GM19035 (cell line): ENCODE results near the gene IL4.

Experiments used
- ATAC-seq: cut with Tn5 transposase; IDR thresholded peaks from one replicate; pipeline ENCODE4 v1.9.1; 2021; ENCODE audit not compliant: unreplicated experiment

IL4 gene

DNA sequence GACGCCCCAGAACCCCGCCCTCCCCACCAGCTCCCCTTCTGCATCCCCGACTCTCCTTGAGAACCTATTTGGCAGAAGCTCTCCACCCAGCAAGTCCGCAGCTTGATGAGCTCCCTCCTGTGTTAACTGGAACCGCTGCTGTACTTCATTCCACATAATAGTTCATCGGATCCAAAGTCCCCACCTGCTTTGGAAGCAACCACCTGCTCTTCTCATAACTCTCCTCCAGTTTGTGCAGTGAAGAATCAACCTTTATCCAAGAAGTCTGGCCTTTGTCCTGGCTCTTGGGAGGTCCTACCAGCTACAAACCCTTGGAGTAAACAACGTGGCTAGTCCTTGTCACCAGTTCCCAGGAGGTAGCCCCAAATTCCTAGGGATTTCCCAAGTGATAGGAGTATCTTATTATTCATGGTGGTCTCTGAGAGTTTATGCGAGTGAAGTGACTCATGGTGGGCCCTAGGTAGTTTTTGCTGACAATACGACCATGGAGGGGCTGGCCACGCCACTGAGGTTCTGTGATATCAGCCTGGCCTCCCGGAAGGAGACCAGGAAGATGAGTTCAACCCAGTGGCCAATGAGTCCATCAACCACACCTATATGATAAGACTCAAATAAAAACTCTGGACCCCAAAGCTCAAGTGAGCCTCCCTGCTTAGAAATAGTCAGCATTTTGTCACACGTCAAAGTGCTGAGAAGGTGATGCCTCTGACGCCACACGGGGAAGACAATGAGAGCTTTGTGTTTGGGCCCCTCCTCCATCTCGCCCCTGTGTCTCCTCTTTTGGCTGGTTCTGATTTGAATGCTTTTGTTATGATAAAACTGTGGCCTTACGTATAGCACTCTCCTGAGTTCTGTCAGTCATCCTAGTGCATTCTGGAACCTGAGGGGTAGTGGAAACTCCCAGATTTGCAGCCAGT lies 3.6 kb upstream of the IL4 start:
- ATAC-seq = no peak

DNA sequence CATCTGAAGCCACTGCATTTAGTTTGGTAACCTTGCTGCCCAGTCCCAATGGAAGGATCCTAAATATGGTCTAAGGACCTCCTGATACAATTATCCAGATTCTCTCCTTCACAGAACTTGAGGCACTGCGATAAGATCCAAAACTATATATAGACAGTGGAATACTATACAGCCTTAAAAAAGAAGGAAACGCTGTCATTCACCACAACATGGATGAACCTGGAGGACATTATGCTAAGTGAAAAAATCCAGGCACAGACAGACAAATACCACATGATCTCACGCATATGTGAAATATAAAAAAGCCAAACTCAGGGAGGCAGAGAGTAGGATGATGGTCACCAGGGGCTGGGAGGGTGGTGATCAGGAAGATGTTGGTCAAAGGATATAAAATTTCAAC lies 2.8 kb upstream of the IL4 start:
- ATAC-seq = no peak

DNA sequence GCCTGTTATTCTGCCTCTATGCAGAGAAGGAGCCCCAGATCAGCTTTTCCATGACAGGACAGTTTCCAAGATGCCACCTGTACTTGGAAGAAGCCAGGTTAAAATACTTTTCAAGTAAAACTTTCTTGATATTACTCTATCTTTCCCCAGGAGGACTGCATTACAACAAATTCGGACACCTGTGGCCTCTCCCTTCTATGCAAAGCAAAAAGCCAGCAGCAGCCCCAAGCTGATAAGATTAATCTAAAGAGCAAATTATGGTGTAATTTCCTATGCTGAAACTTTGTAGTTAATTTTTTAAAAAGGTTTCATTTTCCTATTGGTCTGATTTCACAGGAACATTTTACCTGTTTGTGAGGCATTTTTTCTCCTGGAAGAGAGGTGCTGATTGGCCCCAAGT lies 301 bp upstream of the IL4 start:
- ATAC-seq = no peak

DNA sequence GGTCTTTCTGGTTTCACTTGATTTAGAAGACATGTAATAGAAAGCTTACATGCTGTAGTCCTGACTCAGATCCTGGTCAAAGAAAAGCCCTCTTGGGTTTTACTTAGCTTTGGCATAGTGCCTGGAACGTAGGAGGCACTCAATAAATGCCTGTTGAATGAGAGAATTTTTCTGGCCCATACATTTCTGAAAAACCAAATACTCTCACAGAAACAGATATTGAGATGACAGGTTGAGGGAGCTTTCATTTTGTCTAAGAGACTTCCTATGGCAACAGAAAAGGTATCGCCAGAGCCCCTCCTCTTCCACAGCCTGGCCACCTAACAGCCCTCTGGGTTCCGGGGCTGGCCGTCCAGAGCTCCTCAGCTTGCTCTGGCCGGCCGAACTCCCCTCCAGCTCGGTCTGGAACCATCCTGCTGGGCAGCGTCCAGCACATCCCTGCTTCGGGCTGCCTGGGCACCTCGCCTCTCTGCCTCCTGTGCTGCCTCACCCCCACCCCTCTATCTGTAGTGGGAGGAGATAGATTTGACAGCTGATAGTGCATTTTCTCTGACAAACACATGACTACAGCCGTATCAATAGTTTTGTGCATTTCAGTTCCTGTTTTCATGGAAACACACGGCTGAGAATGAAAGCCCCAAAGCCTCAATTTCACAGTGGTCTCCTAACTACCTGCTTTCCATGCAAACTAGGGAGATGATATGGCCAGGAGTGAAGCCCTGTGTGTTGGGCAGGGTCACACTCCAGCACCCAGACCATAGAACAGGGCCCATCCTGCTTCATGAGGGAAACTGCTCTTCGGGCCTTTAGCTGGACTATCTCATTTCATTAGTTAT lies 1.1 kb downstream of the IL4 start:
- peak; percentile 79 for ATAC-seq

DNA sequence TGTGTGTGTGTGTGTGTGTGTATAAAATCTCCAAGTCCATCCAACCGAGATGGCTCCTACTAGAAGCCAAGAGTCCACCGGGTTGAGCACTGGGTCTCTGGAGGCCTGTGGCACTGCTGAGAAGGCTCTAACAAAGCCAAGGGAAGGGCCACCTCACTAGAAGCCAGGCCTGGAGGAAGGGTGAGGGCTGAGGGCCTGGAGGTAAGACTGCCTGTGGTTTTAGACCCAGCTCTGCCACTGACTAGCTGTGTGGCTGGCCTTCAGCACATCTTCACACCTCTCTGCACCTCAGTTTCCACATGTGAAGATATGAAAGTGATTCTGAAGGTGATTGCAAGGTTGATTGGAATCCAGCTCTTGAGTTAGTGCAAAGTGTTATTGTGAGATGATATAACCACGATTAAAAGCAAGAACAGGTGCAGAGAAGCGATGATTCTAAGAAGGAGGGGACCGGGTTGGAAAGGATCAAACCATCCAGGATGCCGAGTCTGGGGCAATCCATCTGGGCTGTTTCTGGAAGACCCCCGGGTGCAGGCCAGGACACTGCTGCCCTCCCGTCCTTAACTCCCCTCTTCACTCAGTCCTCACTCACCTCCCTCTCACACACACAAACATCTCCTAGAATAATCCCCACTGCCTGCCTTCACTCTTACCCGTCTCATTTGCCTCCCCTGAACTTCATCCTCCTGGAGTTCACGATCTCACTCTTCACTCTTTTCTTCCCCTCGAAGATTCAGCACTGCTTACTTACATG lies 2.3 kb downstream of the IL4 start:
- no peak for ATAC-seq

DNA sequence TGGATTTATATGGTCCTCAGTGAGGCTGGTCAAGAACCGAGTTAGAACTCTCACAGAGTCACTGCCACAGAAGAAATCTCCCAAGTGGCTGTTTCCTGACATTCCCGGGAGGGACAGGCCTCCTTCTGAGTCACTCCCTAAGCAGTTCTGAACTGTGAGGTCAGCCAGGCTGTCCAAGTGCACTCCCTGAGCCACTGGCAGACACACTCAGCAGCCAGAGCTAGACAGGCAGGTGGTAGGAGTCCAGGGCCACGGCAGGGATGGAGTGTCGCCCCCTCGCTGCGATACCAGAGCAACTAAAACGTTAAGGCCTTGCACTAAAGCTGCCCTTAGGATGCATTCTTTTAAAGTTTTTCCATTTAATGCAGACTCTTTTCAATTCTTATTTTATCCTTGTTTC lies 3.4 kb downstream of the IL4 start:
- ATAC-seq = no peak

DNA sequence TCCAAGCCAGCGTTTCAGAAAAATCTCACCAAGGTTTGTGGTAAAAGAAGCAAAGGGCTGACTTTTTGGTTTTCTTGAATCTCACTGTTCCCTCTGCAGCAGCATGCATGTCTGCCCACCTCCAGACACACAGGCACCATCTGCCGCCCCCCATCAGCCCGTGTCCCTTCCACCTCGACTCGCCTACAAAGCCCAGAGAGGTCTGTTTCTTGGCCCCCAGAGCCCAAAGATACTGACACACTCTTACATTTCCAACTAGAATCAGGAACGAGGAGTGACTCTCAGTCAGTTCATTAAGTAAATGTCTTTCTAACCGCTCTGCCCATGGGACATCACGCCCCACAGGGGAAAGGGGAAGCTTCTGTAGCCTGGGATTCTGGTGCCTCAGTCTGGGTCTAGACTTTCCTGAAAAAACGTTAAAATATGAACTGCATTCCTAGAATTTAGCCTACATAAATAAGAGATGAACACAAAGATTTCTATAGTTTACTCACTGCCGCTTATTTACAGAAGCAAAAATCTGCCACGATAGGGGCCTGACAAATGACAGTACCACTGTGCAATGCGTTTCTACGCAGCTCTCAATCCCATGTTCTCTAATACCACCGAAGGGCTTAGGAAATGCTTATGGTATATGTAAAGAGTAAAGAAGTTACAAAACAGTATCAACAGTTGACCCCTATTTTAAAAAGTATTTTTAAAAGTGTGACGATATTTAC lies 4.1 kb downstream of the IL4 start:
- ATAC-seq = no peak

DNA sequence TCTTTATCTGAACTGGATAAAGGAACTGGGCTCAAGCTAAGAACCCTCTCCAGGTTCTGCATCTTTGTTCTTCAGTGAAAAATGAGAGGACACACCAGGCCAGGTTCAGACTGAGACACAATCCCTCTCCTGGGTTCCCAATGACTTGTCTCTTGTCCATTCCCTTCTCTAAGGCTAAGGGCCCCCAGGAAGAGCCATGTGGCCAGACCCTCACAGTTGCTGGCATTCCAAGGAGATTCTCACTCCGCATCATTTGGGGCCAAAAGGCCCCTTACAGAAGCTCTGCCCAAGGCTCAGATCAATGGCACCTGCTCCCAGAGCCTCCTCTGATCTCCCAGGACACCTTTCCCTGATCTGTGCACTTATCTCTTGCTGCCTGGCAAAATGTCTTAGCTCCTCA lies 4.9 kb downstream of the IL4 start:
- ATAC-seq = no peak

DNA sequence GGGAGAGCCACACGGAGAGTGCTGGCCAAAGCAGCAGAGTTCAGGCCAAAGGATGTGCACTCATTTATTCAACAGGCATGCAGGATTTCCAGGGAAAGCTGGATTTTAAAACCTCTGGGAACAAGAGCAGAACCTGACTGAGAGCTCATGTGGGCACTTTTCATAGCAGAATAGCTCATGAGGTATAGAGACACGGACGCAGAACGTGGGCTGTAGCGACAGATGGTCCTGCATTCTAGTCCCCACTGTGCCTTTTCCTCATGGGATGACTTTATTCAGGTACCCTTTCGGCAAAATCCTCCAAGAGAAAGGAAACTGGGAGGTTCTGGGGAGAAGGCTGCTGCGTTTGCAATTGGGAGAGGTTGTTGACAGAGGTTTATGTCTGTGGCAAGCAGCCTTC lies 5.4 kb downstream of the IL4 start:
- no peak for ATAC-seq

DNA sequence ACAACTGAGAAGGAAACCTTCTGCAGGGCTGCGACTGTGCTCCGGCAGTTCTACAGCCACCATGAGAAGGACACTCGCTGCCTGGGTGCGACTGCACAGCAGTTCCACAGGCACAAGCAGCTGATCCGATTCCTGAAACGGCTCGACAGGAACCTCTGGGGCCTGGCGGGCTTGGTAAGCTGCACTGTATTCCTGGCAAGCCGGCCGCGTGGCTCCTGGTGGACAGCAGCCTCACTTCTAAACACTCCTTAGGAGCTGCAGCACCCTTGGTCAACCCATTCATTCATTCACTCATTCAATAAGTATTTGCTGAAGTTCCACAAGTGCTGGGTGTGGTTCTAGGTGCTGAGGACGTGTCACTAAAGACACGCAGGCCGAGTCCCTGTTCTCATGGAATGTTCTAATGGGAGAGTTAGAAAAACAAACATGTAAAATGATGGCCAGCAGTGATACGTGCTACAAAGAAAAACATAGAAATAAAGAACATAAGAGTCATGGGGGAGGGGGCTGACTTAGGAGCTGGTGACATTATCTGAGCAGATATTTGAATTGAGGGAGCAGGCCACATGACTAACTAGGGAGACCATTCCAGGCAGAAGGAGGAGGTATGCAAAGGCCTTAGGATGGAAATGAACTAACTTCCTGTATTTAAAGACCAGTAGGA lies 6.1 kb downstream of the IL4 start:
- ATAC-seq = no peak

DNA sequence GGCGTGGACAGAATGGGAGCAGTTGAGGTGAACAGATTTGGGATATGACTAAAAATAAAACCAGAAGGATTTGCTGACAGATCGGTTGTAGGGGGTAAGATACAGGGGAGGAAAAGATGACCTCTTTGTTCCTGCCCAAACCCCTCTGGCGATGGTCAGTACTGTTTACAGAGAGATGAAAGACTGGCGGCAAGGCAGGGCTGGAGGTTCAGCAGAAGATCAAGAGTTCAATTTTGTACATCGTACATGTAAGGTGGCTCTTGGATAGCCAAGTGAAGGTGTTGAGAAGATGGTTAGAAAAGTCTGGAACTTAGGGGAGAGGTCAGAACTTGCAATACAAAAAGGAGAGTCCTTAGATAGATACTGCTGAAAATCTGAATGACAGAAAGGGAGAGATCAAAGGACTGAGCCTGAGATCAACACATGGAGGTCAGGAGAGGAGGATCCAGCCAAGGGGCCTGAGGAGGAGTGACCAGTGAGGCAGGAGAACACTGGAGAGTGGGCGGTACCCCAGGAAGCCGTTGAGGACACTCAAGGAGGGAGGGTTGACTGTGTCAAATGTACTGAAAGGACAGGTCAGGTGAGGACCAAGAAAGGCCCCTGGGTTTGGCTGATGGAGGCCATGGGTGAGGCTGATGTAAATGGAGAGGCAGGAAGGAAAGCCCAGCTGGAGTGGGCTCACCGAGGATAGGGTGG lies 7.1 kb downstream of the IL4 start:
- no peak for ATAC-seq

DNA sequence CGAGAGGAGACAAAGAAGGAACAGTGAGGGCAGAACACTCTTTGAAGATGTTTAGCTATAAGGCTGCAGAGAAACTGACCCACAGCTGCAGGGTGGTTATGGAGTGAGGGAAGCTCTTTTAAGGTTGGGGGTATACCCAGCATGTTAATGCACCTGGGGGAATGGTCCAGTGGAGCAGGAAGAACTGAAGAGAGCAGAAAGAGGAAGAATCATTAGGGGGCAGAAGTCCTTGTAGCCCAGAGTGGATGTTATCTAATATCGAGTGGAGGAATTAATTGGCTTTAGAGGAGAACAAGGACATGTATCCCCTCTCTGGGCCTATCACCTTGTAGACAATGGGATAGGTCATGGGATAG lies 7.7 kb downstream of the IL4 start:
- no peak for ATAC-seq

DNA sequence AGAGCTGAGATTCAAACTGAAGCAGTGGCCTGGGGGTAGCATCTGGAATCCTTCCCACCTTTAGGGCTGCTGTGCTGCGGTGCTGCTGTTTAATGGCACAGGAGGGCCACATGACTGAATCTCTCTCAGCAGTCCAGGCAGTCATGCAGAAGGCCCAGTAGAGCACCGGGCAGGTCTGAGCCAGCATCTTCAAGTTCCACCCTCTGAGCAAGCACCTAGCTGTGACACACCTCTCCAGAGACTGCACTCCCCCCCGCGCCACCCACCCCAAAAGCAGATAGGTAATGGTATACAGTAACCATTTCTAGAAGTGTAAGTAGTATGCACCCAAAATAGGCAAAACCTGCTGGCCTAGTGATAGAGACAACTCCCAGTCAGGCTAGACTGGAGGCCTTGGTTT lies 8.2 kb downstream of the IL4 start:
- ATAC-seq = no peak

DNA sequence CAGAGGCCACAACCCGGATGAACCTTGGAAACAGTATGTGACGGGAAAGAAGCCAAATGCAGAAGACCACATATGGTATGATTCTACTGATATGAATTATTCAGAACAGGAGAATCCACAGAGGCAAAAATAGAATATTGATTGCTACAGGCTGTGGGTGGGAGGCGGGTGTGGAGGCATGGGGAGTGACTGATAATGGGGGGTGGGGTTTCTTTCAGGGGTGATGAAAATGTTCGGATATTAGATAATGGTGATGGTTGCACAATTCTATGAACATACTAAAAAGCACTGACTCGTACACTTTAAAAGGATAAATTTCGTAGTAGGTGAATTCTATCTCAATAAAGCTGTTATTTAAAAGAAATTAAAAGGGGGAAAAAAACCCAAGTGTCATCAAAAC lies 10.7 kb downstream of the IL4 start:
- ATAC-seq = no peak

DNA sequence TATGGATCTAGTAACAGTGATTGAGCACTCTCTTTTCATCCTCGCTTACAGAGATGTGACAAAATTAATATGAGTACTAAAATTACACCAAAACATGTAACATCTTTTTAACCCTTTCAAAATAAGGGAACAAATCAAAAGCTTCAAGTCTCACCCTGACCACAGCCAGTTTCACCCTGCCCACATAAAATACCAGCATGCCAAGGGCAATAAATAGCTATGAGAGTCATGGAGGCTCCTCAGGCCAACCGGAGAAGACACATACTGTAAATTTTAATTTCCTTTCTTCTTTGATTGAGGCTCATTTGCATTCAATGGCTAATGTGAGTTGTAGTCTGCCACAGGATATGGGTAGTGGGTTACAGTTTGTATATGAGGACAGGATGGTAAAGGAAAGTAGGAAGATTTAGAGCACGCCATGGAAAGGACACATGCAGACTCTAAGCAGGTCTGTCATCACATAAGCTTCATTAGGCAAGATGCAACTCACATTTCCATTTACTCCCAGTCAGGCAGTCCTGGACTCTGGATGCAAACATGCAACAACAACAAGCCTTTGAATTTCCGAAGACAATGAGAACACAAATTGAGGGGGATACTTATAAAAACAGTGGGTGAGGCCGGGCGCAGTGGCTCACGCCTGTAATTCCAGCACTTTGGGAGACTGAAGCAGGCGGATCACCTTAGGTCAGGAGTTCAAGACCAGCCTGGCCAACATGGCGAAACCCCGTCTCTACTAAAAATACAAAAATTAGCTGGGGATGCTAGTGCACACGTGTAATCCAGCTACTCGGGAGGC lies 11.3 kb downstream of the IL4 start:
- no peak for ATAC-seq

DNA sequence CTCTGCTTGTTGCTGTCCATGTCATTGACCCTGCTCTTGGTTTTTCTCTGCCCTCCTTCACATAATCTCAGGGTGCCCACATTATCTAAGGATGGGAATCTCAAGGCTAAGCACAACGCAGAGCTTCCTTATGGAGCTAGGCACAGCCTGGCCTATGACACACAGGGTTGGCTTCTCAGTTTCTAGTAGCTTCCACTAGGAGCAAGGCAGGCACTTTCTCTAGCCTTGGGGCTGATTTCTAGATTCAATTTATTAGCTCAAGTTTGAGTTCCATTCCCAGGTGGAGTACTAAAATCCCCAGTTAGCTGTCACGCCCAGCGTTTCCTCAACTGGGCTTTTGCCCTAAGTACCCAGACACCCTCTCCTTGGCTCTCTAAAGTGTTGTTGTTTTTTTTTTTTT lies 12.4 kb downstream of the IL4 start:
- no peak for ATAC-seq

DNA sequence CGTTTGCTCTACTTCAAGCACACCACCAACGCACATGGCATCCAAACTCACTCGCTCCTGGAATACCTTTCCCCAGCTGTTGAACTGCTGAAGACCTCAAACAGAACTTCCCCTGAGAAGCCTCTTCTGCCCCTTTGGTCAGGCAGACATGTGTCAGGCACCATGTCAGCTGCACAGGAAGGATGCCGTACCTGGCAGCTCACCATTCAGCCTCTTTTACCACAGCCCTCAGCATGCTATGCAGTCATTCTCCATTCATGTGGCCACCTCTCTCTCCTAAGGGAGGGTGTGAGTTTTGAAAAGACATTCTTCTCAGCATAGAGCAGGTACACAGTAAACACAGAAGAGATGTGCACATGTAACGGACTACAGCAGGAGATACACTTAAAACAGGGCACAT lies 14.2 kb downstream of the IL4 start:
- ATAC-seq = no peak

DNA sequence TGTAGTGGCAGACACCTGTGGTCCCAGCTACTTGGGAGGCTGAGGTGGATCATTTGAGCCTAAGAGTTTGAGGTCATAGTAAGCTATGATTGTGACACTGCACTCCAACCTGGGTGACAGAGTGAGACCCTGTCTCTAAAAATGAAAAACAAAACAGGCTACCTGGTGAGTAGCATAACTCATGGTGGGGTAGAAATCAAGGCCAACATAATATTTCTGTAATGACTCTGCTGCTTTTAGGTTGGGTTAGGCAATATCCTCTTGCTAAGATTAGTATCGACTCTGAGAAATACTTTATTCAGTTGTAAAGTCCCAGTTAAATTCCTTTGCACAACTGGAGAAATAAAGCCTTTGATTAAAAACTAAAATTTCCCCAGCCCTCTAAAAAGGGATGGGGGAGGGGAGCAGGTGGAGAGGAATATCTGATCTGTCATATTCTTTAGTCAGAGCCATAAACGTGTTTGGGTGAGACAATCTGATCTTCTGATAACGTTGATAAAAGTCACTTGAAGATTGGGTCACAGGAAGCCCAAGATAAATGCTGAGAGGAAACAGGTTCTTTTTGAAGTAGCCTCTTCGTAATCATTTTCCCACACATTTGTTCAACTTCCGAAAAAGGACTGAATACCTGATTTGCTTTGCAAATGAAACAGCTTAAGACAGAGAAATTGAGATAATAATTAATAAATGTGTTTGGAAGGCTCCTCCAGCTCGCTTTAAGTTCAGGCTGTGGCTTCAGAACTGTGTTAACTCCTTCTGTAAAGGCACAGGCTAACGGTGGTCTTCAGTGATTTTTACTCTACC lies 14.9 kb downstream of the IL4 start:
- ATAC-seq = no peak
